PC-3 (cell line): Measurements from ENCODE around the gene PEX11B.

Experiments
- CTCF ChIP-seq: fragments of 300-600 bp; sonication (generic); conservative IDR thresholded peaks from 2 replicates; pipeline ENCODE4 v1.5.1; 2017; ENCODE audit warnings: antibody characterized with exemption, low read depth, mild to moderate bottlenecking, low read length
- EZH2 ChIP-seq: fragments of 300-600 bp; sonication (generic); IDR thresholded peaks from one replicate; pipeline ENCODE4 v1.6.1; 2017; ENCODE audit warnings: antibody characterized with exemption, mild to moderate bottlenecking, low read length; ENCODE audit not compliant: unreplicated experiment

DNA sequence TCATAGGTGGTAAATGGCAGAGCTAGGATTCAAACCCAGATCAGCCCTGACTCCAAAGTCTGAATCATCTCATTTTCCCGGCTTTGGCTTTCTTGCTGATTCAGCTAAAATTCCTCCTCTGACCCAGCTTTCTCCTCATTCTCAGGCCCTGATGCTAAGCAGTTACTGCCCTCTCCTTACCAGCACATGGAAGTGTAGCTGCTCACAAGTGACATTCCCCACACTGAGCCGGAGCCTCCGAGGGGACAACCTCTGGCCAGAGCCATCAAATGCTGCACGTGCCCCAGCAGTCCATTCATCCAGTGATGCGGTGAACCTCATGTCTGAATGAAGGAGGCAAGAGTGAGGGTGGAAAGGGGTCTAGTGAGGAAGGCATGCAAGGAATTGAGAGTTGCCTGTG, 19.8 kb downstream of the PEX11B start:
- no peak for TF ChIP-seq CTCF
- no peak for TF ChIP-seq EZH2
